C4-2B (cell line): ENCODE results near the gene B3GNT3.

Experiments used
- H3K27ac ChIP-seq: fragments of 450-650 bp; 2 replicates; pipeline ENCODE4 v1.5.1; 2017
- CTCF ChIP-seq: fragments of 450-650 bp; conservative IDR thresholded peaks from 2 replicates; pipeline ENCODE4 v1.5.1; 2017; ENCODE audit warnings: mild to moderate bottlenecking
- ZFX ChIP-seq: fragments of 450-650 bp; IDR thresholded peaks from 2 replicates; pipeline ENCODE4 v1.6.1; 2017

B3GNT3 gene

DNA sequence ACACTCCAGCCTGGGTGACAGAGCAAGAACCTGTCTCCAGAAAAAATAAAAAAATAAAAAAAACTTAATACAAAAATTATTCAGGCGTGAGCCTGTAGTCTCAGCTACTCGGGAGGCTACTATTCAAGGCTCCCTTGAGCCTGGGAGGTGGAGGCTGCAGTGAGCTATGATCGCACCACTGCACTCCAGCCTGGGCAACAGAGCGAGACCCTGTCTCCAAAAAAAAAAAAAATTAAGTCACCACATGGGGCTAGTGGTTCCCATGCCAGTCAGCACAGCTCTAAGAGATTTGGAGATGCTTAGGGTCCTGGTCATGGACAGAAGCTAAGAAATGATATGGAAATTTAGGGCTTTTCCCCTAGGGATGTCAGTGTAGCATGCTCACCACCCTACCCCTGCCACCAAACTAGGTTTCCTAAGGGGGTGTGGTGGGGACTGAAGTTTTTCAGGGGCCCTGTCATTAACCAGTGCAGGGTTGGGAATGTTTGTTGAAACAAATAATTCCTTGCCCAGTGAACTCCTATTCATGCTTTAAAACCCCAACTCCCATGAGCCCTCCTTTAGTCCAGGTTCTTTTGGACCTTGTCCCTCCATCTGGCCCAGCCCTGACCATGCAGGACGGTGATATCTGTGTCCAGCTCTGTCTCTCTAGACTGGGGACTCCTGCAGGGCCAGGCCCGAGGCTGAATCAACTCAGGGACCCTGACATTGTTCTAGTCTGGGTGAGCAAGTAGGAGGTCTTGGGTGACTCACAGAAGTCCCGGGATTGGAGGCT is 41.9 kb upstream of the B3GNT3 start:
- H3K27ac ChIP-seq, result no peak overlapping the region
- TF ChIP-seq ZFX (no peak), CTCF (no peak)

DNA sequence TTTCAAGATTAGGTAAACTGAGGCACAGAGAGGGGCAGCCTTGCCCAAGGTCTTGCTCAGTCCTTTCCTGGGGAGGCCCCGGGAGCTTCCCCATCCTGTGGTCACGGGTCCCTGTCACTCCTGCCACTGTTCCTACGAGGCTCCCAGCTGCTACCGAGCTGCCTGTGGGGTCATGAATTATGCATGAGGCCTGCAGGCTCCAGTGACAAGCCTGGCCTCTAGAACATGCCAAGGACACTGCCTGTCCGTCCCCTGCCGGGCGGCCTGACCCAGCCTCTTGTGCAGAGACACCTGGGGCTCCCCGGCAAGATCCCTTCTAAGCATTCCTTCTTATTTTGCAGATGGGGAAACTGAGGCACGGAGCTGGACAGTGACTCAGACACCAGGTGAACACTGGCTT is 41.0 kb upstream of the B3GNT3 start:
- TF ChIP-seq ZFX, result no peak
- no peak for TF ChIP-seq CTCF
- H3K27ac ChIP-seq, result no peak overlapping the region

GRCh38 chr19:17754634-17755442 is 40.1 kb upstream of the B3GNT3 start:
- no peak for TF ChIP-seq ZFX
- TF ChIP-seq CTCF, result no peak
- H3K27ac ChIP-seq, result no peak overlapping the region

- TF ChIP-seq ZFX (no peak), CTCF (no peak)
- no peak overlapping the region for H3K27ac ChIP-seq
Observed at GRCh38 chr19:17755443-17755890, 39.5 kb upstream of the B3GNT3 start.

DNA sequence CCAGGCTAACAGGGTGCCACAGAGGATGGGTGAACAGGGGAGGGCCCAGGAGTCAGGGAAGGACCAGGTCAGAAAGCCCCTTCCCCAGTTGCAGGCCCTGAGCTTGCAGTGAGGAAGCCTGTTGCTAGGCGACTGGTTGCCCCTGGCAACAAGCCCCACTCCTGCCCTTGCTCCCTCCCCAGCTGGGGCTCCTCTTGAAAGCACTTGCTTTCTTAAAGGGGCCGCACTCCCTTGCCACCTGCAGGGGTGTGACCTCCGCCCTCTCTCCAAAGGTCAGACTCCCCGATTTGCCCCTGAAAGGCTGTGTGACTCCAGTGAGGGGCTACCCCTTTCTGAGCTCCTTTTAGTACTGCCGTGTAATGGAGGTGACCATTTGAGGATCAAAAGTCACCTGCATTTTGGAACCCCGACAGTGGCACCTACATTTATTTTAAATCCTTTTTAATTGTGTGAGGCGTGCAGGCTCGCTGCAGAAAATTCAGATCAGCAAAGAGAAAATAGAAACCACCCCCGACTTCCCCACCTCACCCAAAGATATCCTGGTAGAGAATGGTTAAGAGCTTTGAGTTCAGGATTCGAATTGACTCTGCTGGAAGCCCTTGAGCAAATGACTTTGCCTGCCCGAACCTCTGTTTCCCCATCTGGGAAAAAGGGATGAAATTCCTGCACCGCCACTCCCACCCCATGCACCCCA is 38.8 kb upstream of the B3GNT3 start:
- H3K27ac ChIP-seq, result no peak overlapping the region
- TF ChIP-seq ZFX, result no peak
- no peak for TF ChIP-seq CTCF

- TF ChIP-seq ZFX, result no peak
- no peak for TF ChIP-seq CTCF
- no peak overlapping the region for H3K27ac ChIP-seq
Observed at GRCh38 chr19:17757125-17757524, 37.8 kb upstream of the B3GNT3 start.

DNA sequence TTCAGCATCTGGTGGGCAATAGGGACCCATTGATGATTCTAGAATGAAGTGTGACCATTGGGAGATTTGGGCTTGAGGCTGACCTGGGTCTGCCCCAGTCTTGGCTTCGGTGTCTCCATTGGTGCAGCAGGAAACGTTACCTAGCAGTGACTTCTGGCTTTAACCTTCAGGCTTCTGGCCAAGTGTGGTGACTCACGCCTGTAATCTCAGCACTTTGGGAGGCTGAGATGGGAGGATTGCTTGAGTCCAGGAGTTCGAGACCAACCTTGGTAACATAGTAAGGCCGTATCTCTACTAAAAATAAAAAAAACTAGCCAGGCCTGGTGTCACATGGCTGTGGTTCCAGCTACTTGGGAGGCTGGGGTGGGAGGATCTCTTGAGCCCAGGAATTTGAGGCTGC is 36.4 kb upstream of the B3GNT3 start:
- no peak overlapping the region for H3K27ac ChIP-seq
- TF ChIP-seq ZFX (no peak), CTCF (no peak)
